HG02840 (cell line): ENCODE results near the gene CSNK1G2.

Experiments used
- ATAC-seq: cut with Tn5 transposase; IDR thresholded peaks from one replicate; pipeline ENCODE4 v1.9.1; 2021; ENCODE audit warnings: mild to moderate bottlenecking, moderate library complexity, moderate number of reproducible peaks; ENCODE audit not compliant: unreplicated experiment, low FRiP score

The CSNK1G2 gene

GRCh38 chr19:1941146-1942077, at the start of gene CSNK1G2:
Gene CSNK1G2 (plus strand): TSS chr19:1941172. CDS start chr19:1969773, 28,601 bp downstream.
- no peak for ATAC-seq

- ATAC-seq = no peak
Measured at GRCh38 chr19:1893791-1894190, 47.2 kb upstream of the CSNK1G2 start.

DNA sequence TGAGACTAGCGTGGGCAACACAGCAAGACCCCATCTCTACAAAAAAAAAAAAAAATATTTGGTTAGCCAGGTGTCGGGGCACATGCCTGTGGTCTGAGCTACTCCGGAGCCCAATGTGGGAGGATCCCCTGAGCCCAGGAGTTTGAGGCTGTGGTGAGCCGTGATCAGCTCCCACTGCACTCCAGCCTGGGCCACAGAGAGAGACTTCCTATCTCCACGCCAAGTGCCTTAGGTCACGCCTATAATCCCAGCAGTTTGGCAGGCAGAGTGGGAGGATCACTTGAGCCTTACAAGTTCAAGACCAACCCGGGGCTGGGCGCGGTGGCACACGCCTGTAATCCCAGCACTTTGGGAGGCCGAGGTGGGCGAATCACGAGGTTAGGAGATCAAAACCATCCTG, 44.5 kb upstream of the CSNK1G2 start:
- ATAC-seq = no peak

GRCh38 chr19:1901940-1902404, 39.0 kb upstream of the CSNK1G2 start:
- ATAC-seq = no peak

- no peak for ATAC-seq
Measured at GRCh38 chr19:1902923-1903322, 38.0 kb upstream of the CSNK1G2 start.

DNA sequence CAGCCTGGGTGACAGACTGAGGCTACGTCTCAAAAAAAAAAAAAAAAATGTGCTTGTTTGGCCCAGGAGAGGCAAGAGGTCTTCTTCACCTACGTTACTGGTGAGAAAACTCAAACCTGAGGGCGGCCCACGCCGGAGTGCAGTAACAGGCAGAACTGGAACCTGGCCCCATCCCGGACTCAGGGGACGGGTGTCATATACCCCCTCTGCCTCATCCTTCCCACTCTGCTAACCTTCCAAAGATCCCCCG, 36.2 kb upstream of the CSNK1G2 start:
- ATAC-seq = no peak

GRCh38 chr19:1905110-1905862, 35.7 kb upstream of the CSNK1G2 start, which contains the start of the genes ADAT3 and SCAMP4:
Gene ADAT3 (plus strand): TSS chr19:1905399. CDS start chr19:1912048, 6,649 bp downstream.
Gene SCAMP4 (plus strand): TSS chr19:1905399. CDS start chr19:1915020, 9,621 bp downstream.
- peak; percentile 70 for ATAC-seq

- no peak for ATAC-seq
Measured at GRCh38 chr19:1905863-1906375, 35.1 kb upstream of the CSNK1G2 start.

GRCh38 chr19:1906985-1907562, 33.9 kb upstream of the CSNK1G2 start:
- no peak for ATAC-seq

- no peak for ATAC-seq
Measured at GRCh38 chr19:1907563-1908363, 33.2 kb upstream of the CSNK1G2 start.

GRCh38 chr19:1908364-1908678, 32.7 kb upstream of the CSNK1G2 start:
- ATAC-seq = no peak

GRCh38 chr19:1909761-1910080, 31.3 kb upstream of the CSNK1G2 start:
- ATAC-seq = no peak

DNA sequence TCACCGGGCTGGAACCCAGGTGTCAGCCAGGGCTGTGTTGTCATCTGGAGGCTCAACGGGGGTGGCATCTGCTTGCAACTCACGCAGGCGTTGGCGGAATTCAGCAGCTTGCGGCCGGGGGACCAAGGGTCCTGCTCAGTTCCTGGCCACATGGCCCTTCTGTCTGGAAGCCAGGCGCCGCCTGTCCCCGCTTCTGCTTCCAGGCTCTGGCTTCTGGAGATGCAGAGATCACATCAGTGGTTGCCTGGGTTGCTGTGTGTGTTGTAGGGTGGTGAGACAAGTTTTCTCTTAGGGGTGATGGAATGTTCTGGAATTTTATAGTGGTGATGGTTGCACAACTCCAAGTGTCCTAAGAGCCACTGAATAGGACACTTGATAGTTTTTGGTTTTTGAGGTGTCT, 30.8 kb upstream of the CSNK1G2 start:
- ATAC-seq = no peak

DNA sequence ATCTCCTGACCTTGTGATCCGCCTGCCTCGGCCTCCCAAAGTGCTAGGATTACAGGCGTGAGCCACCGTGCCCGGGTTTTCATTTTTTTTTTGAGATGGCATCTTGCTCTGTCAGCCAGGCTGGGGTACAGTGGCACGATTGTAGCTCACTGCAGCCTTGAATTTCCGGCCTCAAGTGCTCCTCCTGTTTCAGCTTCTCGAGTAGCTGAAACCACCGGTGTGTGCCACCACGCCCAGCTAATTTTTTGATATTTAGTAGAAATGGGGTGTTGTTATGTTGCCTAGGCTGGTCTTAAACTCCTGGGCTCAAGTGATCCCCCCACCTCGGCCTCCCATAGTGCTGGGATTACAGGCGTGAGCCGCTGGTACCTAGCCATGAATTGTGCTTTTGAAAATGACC, 29.9 kb upstream of the CSNK1G2 start:
- no peak for ATAC-seq

DNA sequence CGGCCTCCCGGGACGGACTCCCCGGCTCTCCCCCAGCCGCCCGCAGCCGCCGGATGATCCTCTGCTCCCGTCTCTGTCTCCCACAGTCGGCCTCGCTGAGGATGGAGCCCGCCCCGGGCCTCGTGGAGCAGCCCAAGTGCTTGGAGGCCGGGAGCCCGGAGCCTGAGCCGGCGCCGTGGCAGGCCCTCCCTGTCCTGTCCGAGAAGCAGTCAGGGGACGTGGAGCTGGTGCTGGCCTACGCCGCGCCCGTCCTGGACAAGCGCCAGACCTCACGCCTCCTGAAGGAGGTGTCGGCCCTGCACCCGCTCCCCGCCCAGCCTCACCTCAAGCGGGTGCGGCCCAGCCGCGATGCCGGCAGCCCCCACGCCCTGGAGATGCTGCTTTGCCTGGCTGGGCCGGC, 29.0 kb upstream of the CSNK1G2 start:
- ATAC-seq = no peak

DNA sequence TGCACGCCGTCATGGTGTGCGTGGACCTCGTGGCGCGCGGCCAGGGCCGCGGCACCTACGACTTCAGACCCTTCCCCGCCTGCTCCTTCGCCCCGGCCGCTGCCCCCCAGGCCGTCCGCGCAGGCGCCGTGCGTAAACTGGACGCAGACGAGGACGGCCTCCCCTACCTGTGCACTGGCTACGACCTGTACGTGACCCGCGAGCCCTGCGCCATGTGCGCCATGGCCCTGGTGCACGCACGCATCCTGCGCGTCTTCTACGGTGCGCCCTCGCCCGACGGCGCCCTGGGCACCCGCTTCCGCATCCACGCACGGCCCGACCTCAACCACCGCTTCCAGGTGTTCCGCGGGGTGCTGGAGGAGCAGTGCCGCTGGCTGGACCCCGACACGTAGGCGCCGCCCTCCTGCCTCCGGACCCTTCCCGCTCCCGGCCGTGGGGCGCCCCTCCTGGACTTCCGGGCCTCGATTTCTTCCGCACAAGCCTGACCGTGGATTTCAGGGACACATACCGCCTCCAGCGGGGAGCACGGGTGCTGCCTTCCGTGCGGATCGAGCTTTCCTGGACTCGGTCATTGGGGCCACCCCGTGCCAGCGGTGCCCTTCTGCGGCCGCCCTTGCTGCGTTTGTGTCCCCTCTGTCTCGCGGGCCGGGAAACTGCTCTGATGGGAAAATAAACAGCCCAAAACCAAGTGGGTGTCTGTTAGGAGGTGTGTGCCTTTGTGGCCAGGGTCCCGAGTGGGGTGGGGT, 28.0 kb upstream of the CSNK1G2 start:
- ATAC-seq = no peak

GRCh38 chr19:1913781-1914577, 27.0 kb upstream of the CSNK1G2 start:
- no peak for ATAC-seq

DNA sequence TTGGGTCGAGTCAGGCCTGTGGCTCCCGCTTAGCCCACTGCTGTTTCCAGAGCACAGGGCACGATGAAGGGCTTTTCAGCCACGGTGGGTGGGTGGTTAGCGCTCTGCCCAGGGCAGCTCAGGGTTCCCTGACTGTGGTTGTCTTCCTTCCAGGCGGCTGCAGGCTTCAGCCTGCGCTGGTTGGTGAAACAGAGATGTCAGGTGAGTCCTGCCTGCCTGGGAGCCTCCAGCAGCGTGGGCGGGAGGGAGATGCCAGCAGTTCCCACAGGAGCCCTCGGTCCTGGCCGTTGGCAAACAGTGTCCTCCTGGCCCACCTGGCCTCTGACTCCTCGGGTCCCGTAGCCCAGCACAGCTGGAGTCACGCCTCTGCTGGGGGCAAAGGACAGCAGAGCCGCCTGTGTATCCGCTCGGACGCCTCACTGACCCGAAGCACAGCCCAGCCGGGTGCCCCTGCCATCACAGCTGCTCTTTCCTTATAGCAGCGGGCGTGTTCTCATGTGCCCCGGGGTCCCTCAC, 26.1 kb upstream of the CSNK1G2 start:
- ATAC-seq = no peak

DNA sequence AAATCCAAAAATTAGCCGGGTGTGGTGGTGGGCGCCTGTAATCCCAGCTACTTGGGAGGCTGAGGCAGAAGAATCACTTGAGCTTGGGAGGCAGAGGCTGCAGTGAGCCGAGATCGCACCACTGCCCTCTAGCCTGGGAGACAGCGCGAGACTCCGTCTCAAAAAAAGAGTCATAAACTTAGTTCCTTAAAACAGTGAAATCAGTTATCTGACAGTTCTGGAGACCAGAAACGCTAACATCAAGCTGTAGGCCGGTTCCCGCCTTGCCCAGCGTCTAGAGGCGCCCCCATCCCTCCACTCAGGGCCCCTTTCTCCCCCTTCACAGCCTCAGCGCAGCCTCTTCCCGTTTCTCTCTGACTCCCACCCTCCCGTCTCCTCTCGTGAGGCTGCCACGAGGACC, 23.8 kb upstream of the CSNK1G2 start:
- ATAC-seq = no peak
